Peyer's patch (tissue), 4 donors: ENCODE data around the gene HEMK1.

Source experiments
- POLR2A ChIP-seq, 2 donors: fragments of 450-650 bp; IDR thresholded peaks; one replicate each; pipeline ENCODE4 v1.5.1; 2017; ENCODE audit warnings: antibody characterized with exemption in 2 of 2, mild to moderate bottlenecking in 2 of 2, moderate library complexity in 2 of 2
- TF ChIP-seq, protein P1 (sequence below), 6 experiments: fragments of 450-650 bp in 4 of 6; fragments of 200-600 bp in 2 of 6; sonication (generic) in 1 of 6; IDR thresholded peaks; one replicate each; pipeline ENCODE4 v1.5.1; 2017 to 2019; ENCODE audit warnings: antibody characterized with exemption in 6 of 6, mild to moderate bottlenecking in 3 of 6, moderate library complexity in 1 of 6

DNA sequence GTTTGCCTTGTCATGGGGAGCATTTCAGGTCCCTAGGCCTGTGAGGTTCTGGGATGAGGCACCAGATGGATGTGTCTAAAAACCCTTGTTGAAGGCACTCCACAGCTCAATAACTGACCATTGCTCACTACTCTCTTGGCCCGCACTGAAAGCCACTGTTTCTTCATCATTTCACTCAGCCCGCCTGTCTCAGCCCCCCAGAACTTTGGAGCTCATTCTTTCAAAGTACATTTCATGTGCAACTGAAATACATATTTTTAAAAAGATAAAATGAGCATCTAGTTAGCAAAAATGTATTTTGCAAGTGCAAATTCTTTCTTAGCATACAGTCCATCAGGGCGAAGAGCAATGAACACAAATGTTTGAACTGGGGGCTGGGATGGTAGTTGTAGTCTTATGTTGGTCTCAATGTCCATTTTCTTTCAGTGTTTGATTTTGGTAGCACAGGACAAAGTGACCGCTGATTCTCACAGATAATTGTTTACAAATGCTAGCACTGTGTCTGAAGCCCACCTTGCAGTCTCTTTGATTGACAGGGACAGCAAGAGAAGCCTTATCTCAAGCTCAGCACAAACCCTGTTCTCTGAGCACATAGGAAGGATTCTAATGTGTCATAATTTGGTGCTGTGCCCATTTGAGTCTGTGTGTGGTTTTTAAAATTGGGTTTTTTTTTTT lies 19.6 kb downstream of the HEMK1 start:
- TF ChIP-seq, protein P1, sequence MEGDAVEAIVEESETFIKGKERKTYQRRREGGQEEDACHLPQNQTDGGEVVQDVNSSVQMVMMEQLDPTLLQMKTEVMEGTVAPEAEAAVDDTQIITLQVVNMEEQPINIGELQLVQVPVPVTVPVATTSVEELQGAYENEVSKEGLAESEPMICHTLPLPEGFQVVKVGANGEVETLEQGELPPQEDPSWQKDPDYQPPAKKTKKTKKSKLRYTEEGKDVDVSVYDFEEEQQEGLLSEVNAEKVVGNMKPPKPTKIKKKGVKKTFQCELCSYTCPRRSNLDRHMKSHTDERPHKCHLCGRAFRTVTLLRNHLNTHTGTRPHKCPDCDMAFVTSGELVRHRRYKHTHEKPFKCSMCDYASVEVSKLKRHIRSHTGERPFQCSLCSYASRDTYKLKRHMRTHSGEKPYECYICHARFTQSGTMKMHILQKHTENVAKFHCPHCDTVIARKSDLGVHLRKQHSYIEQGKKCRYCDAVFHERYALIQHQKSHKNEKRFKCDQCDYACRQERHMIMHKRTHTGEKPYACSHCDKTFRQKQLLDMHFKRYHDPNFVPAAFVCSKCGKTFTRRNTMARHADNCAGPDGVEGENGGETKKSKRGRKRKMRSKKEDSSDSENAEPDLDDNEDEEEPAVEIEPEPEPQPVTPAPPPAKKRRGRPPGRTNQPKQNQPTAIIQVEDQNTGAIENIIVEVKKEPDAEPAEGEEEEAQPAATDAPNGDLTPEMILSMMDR (IDR thresholded peaks at IDR 0.05): no peak
- no peak for TF ChIP-seq POLR2A (IDR thresholded peaks at IDR 0.05)
